ENCODE data around the gene PTK7.
"Not testable (repeated sequence)": the region's sequence is repeated elsewhere in the genome, so short reads cannot be mapped to it uniquely, and the experiment has no call there.

The PTK7 gene

GRCh38 chr6:43128926-43129325 is 52.8 kb downstream of the PTK7 start:
- Histone ChIP-seq H3K4me3 (ENCODE audit: control insufficient read depth in 1 of 7, extremely low read depth in 1 of 7, insufficient read depth in 4 of 7, low read depth in 2 of 7, low read length in 6 of 7) (no peak overlapping the region), H3K9me3 (ENCODE audit: control extremely low read depth in 1 of 5, control insufficient read depth in 4 of 5, insufficient read depth in 2 of 5, low read depth in 1 of 5, low read length in 4 of 5) (no peaks in the 10 kb centered on the region), H3K27ac (ENCODE audit: insufficient read depth in 1 of 2, low read depth in 1 of 2, low read length in 2 of 2, poor library complexity in 1 of 2, severe bottlenecking in 2 of 2) (no peak overlapping the region), H3K27me3 (replicated peaks in 2 of 5; ENCODE audit: control insufficient read depth in 4 of 5, insufficient read depth in 5 of 5, low read length in 4 of 5) (no peaks in the 10 kb centered on the region), H3K36me3 (ENCODE audit: control insufficient read depth in 4 of 4, insufficient read depth in 4 of 4, low read length in 3 of 4) (peaks cover 4 to 19% (median 9%) of the 10 kb centered on the region in 4 experiments), H3K4me1 (ENCODE audit: control extremely low read depth in 1 of 4, control insufficient read depth in 4 of 4, insufficient read depth in 4 of 4, low read length in 3 of 4) (peaks cover 0 to 5% (median 0%) of the 10 kb centered on the region in 4 experiments)
- CTCF ChIA-PET = interaction anchor here (0.6 to 3.7 kb wide), 10 partner anchors 8 to 119 kb away, joined by 3 to 26 read pairs (median 6); partner anchors contain the start of genes KLC4, MRPL2 and PTK7
- POLR2A ChIA-PET = no interaction called here
- no peak for DNase-seq
- 93% methylated on average over 16 of the region's 16 CpGs for WGBS (ENCODE audit: insufficient coverage)

DNA sequence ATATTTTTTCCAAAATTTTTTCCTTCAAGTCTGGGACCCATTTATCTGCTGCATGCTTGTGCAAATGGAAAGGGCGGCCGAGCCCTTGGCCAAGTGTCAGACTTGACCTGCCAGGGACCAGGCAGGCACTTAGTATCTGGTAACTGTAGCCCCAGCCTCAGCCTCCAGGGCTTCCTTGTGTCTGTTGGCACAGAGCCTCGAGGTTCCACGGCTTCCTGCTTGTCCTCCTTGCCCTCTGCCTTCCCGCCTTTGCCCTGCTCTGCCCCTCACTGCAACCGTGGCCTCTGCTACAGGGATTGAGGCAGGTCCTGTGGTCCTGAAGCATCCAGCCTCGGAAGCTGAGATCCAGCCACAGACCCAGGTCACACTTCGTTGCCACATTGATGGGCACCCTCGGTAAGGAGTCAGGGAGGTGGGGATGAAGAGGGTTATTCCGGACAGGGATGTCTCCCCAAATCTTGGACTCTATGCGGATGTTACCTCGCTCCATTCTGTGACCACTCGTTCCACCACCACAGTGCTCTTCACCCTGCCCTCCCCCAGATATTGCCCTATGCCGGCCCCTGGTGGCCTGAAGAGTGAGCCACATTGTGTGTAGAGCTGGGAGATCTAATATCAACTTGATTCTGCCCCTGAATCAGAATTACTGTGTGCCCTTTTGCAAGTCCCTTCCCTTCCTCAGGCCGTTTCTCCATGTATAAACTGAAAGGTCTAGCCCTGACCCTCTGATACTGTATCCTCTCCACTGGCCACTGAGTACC is 53.5 kb downstream of the PTK7 start:
- Histone ChIP-seq H3K27ac (ENCODE audit: insufficient read depth in 1 of 2, low read depth in 1 of 2, low read length in 2 of 2, poor library complexity in 1 of 2, severe bottlenecking in 2 of 2) (no peak overlapping the region), H3K27me3 (replicated peaks in 2 of 5; ENCODE audit: control insufficient read depth in 4 of 5, insufficient read depth in 5 of 5, low read length in 4 of 5) (no peaks in the 10 kb centered on the region), H3K4me3 (ENCODE audit: control insufficient read depth in 1 of 7, extremely low read depth in 1 of 7, insufficient read depth in 4 of 7, low read depth in 2 of 7, low read length in 6 of 7) (no peak overlapping the region), H3K9me3 (ENCODE audit: control extremely low read depth in 1 of 5, control insufficient read depth in 4 of 5, insufficient read depth in 2 of 5, low read depth in 1 of 5, low read length in 4 of 5) (no peaks in the 10 kb centered on the region), H3K4me1 (ENCODE audit: control extremely low read depth in 1 of 4, control insufficient read depth in 4 of 4, insufficient read depth in 4 of 4, low read length in 3 of 4) (peaks cover 0 to 5% (median 0%) of the 10 kb centered on the region in 4 experiments), H3K36me3 (ENCODE audit: control insufficient read depth in 4 of 4, insufficient read depth in 4 of 4, low read length in 3 of 4) (peaks cover 4 to 19% (median 9%) of the 10 kb centered on the region in 4 experiments)
- ChIA-PET POLR2A (no interaction called here), CTCF (interaction anchor here (0.6 to 3.7 kb wide), 15 partner anchors 8 to 145 kb away, joined by 3 to 26 read pairs (median 5); partner anchors contain the start of genes KLC4, MRPL2, PPP2R5D and PTK7)
- DNase-seq = peak in 2 of 3 donors; percentile 55 to 58
- 49% methylated on average over 9 of the region's 15 CpGs for WGBS (ENCODE audit: insufficient coverage)

DNA sequence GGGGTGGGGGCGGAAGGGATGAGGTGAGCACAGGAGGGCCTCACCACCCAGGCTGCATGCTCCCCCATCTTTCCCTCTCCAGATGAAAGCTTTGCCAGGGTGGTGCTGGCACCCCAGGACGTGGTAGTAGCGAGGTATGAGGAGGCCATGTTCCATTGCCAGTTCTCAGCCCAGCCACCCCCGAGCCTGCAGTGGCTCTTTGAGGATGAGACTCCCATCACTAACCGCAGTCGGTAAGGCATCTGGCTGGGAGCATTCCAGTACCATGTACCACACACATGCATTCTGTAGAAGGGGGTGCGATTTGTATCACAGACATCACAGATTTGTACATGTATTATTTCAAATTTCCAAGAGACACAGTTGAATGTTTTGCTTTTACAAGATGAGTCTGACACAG is 54.3 kb downstream of the PTK7 start:
- WGBS (ENCODE audit: insufficient coverage) = 91% methylated on average over 6 of the region's 7 CpGs

DNA sequence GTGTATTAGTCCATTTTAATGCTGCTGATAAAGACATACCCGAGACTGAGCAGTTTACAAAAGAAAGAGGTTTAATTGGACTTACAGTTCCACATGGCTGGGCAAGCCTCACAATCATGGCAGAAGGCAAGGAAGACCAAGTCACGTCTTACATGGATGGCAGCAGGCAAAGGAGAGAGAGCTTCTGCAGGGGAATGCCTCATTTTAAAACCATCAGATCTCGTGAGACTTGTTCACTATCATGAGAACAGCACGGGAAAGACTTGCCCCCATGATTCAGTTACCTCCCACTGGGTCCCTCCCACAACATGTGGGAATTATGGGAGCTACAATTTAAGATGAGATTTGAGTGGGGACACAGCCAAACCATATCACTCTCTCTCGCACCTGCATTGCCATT is 55.3 kb downstream of the PTK7 start:
- H3K9me3 ChIP-seq (ENCODE audit: control extremely low read depth in 1 of 5, control insufficient read depth in 4 of 5, insufficient read depth in 2 of 5, low read depth in 1 of 5, low read length in 4 of 5); H3K4me3 ChIP-seq (ENCODE audit: control insufficient read depth in 1 of 7, extremely low read depth in 1 of 7, insufficient read depth in 4 of 7, low read depth in 2 of 7, low read length in 6 of 7); POLR2A ChIA-PET; H3K27ac ChIP-seq (ENCODE audit: insufficient read depth in 1 of 2, low read depth in 1 of 2, low read length in 2 of 2, poor library complexity in 1 of 2, severe bottlenecking in 2 of 2); DNase-seq; H3K4me1 ChIP-seq (ENCODE audit: control extremely low read depth in 1 of 4, control insufficient read depth in 4 of 4, insufficient read depth in 4 of 4, low read length in 3 of 4); H3K27me3 ChIP-seq (replicated peaks in 2 of 5; ENCODE audit: control insufficient read depth in 4 of 5, insufficient read depth in 5 of 5, low read length in 4 of 5): not testable (repeated sequence)
- whole genome bisulfite sequencing (ENCODE audit: insufficient coverage) = 100% methylated on average over 3 of the region's 5 CpGs
- peaks cover 4 to 22% (median 11%) of the 10 kb centered on the region in 4 experiments for H3K36me3 ChIP-seq (ENCODE audit: control insufficient read depth in 4 of 4, insufficient read depth in 4 of 4, low read length in 3 of 4)
- CTCF ChIA-PET = interaction anchor here (1.2 to 3.7 kb wide), 4 partner anchors 18 to 128 kb away, joined by 3 to 26 read pairs (median 8); no protein-coding TSS in a partner anchor

More for the DNA sequence above, 54.3 kb downstream of the PTK7 start:
- CTCF ChIA-PET = interaction anchor here (0.6 to 3.7 kb wide), 11 partner anchors 8 to 146 kb away, joined by 3 to 26 read pairs (median 4); partner anchors contain the start of gene PPP2R5D
- Histone ChIP-seq H3K27me3 (replicated peaks in 2 of 5; ENCODE audit: control insufficient read depth in 4 of 5, insufficient read depth in 5 of 5, low read length in 4 of 5) (no peaks in the 10 kb centered on the region), H3K27ac (ENCODE audit: insufficient read depth in 1 of 2, low read depth in 1 of 2, low read length in 2 of 2, poor library complexity in 1 of 2, severe bottlenecking in 2 of 2) (no peak overlapping the region), H3K4me3 (ENCODE audit: control insufficient read depth in 1 of 7, extremely low read depth in 1 of 7, insufficient read depth in 4 of 7, low read depth in 2 of 7, low read length in 6 of 7) (no peak overlapping the region), H3K4me1 (ENCODE audit: control extremely low read depth in 1 of 4, control insufficient read depth in 4 of 4, insufficient read depth in 4 of 4, low read length in 3 of 4) (peaks cover 0 to 5% (median 0%) of the 10 kb centered on the region in 4 experiments), H3K36me3 (ENCODE audit: control insufficient read depth in 4 of 4, insufficient read depth in 4 of 4, low read length in 3 of 4) (peaks cover 4 to 22% (median 11%) of the 10 kb centered on the region in 4 experiments), H3K9me3 (ENCODE audit: control extremely low read depth in 1 of 5, control insufficient read depth in 4 of 5, insufficient read depth in 2 of 5, low read depth in 1 of 5, low read length in 4 of 5) (no peaks in the 10 kb centered on the region)
- POLR2A ChIA-PET = no interaction called here
- DNase-seq = no peak

DNA sequence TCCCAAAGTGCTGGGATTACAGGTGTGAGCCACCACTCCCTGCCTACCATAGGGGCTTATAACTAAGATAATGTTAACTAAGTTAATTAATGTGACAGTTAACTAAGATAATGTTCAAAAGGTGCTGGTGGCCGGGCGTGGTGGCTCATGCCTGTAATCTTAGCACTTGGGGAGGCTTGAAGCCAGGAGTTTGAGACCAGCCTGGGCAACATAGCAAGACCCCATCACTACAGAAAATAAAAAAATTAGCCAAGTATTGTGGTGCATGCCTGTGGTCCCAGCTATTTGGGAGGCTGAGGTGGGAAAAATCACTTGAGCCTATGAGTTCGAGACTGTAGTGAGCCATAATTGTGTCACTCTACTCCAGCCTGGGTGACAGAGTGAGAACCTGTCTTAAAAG is 62.2 kb downstream of the PTK7 start:
- 100% methylated on average over 3 of the region's 3 CpGs for WGBS (ENCODE audit: insufficient coverage)
- no peak overlapping the region for H3K27ac ChIP-seq (ENCODE audit: insufficient read depth in 1 of 2, low read depth in 1 of 2, low read length in 2 of 2, poor library complexity in 1 of 2, severe bottlenecking in 2 of 2)
- ChIA-PET POLR2A (no interaction called here), CTCF (interaction anchor here (1.4 to 1.7 kb wide), 2 partner anchors 8 to 13 kb away, joined by 5 to 6 read pairs; no protein-coding TSS in a partner anchor)
- DNase-seq = no peak
- H3K4me1 ChIP-seq (ENCODE audit: control extremely low read depth in 1 of 4, control insufficient read depth in 4 of 4, insufficient read depth in 4 of 4, low read length in 3 of 4) = peaks cover 0 to 5% (median 3%) of the 10 kb centered on the region in 4 experiments
- H3K9me3 ChIP-seq (ENCODE audit: control extremely low read depth in 1 of 5, control insufficient read depth in 4 of 5, insufficient read depth in 2 of 5, low read depth in 1 of 5, low read length in 4 of 5) = no peaks in the 10 kb centered on the region
- H3K4me3 ChIP-seq (ENCODE audit: control insufficient read depth in 1 of 7, extremely low read depth in 1 of 7, insufficient read depth in 4 of 7, low read depth in 2 of 7, low read length in 6 of 7) = no peak overlapping the region
- peaks cover 0 to 21% (median 7%) of the 10 kb centered on the region in 4 experiments for H3K36me3 ChIP-seq (ENCODE audit: control insufficient read depth in 4 of 4, insufficient read depth in 4 of 4, low read length in 3 of 4)
- H3K27me3 ChIP-seq (replicated peaks in 2 of 5; ENCODE audit: control insufficient read depth in 4 of 5, insufficient read depth in 5 of 5, low read length in 4 of 5) = no peaks in the 10 kb centered on the region

GRCh38 chr6:43139973-43140372 is 63.9 kb downstream of the PTK7 start:
- H3K9me3 ChIP-seq (ENCODE audit: control extremely low read depth in 1 of 5, control insufficient read depth in 4 of 5, insufficient read depth in 2 of 5, low read depth in 1 of 5, low read length in 4 of 5); CTCF ChIA-PET; H3K27ac ChIP-seq (ENCODE audit: insufficient read depth in 1 of 2, low read depth in 1 of 2, low read length in 2 of 2, poor library complexity in 1 of 2, severe bottlenecking in 2 of 2); DNase-seq; H3K4me3 ChIP-seq (ENCODE audit: control insufficient read depth in 1 of 7, extremely low read depth in 1 of 7, insufficient read depth in 4 of 7, low read depth in 2 of 7, low read length in 6 of 7); H3K27me3 ChIP-seq (replicated peaks in 2 of 5; ENCODE audit: control insufficient read depth in 4 of 5, insufficient read depth in 5 of 5, low read length in 4 of 5): not testable (repeated sequence)
- peaks cover 0 to 25% (median 6%) of the 10 kb centered on the region in 4 experiments for H3K36me3 ChIP-seq (ENCODE audit: control insufficient read depth in 4 of 4, insufficient read depth in 4 of 4, low read length in 3 of 4)
- POLR2A ChIA-PET = interaction anchor here (0.6 kb wide), 1 partner anchor 47 kb away, joined by 3 read pairs; no protein-coding TSS in a partner anchor
- 98% methylated on average over 11 of the region's 11 CpGs for WGBS (ENCODE audit: insufficient coverage)
- peaks cover 0 to 10% (median 5%) of the 10 kb centered on the region in 4 experiments for H3K4me1 ChIP-seq (ENCODE audit: control extremely low read depth in 1 of 4, control insufficient read depth in 4 of 4, insufficient read depth in 4 of 4, low read length in 3 of 4)

- Histone ChIP-seq H3K36me3 (ENCODE audit: control insufficient read depth in 4 of 4, insufficient read depth in 4 of 4, low read length in 3 of 4) (peaks cover 0 to 37% (median 13%) of the 10 kb centered on the region in 4 experiments), H3K4me1 (ENCODE audit: control extremely low read depth in 1 of 4, control insufficient read depth in 4 of 4, insufficient read depth in 4 of 4, low read length in 3 of 4) (peaks cover 0 to 10% (median 5%) of the 10 kb centered on the region in 4 experiments), H3K9me3 (ENCODE audit: control extremely low read depth in 1 of 5, control insufficient read depth in 4 of 5, insufficient read depth in 2 of 5, low read depth in 1 of 5, low read length in 4 of 5) (no peaks in the 10 kb centered on the region), H3K27ac (ENCODE audit: insufficient read depth in 1 of 2, low read depth in 1 of 2, low read length in 2 of 2, poor library complexity in 1 of 2, severe bottlenecking in 2 of 2) (no peak overlapping the region), H3K4me3 (ENCODE audit: control insufficient read depth in 1 of 7, extremely low read depth in 1 of 7, insufficient read depth in 4 of 7, low read depth in 2 of 7, low read length in 6 of 7) (no peak overlapping the region), H3K27me3 (replicated peaks in 2 of 5; ENCODE audit: control insufficient read depth in 4 of 5, insufficient read depth in 5 of 5, low read length in 4 of 5) (no peaks in the 10 kb centered on the region)
- POLR2A ChIA-PET = no interaction called here
- DNase-seq = no peak
- CTCF ChIA-PET = interaction anchor here (1.2 to 4.8 kb wide), 6 partner anchors 16 to 240 kb away, joined by 3 to 41 read pairs (median 18); partner anchors contain the start of genes CUL7 and PTK7
- WGBS (ENCODE audit: insufficient coverage) = 98% methylated on average over 16 of the region's 16 CpGs
Observed at GRCh38 chr6:43141644-43142043, 65.5 kb downstream of the PTK7 start.

All from common myeloid progenitor, CD34-positive (primary cell).